SK-N-MC (cell line): ENCODE results near the gene SLC51A.

Source experiments
- EZH2 ChIP-seq: fragments of 200-600 bp; sonication (generic); IDR thresholded peaks from one replicate; pipeline ENCODE4 v1.6.1; 2017; ENCODE audit warnings: antibody characterized with exemption
- FOXP2 ChIP-seq: optimal IDR thresholded peaks from 2 replicates; pipeline ENCODE3; 2011; ENCODE audit warnings: mild to moderate bottlenecking, moderate library complexity; ENCODE audit not compliant: insufficient read depth; ENCODE audit errors: extremely low read length, control extremely low read depth
- POLR2AphosphoS5 ChIP-seq: IDR thresholded peaks from 2 replicates; pipeline ENCODE4 v1.6.1; 2012; ENCODE audit warnings: mild to moderate bottlenecking, low read depth, low read length, borderline replicate concordance

DNA sequence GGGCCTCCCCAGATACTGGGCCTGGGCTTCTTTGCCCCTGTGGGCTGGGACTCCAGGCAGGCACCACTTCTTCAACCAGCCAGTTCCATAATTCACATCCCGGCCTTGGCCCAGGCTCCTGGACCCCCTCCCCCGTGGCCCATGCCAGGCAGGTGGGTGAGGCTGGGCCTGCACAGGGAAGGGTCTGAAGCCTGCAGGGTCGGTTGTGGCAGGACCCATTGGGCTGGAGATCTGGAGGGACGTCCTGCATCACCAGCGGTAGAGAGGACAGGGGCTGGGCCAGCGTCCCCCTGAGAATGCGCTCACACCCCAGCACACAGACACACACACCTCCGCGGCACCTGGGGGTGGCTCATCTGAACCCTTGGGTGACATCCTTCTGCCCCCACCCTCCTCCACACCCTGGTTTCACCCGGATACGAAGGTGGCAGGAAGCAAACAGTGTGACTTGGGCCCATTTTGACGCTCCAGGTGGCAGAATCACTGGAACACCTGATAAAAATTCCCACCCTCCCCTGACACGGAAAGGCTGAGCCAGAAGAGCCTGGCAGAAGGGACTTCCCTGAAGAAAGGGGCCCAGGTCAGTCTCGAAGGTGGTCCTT is 20.6 kb upstream of the SLC51A start:
- TF ChIP-seq POLR2AphosphoS5 (no peak), EZH2 (no peak), FOXP2 (no peak)
